ENCODE results near the gene ATP6V1B1.

DNA sequence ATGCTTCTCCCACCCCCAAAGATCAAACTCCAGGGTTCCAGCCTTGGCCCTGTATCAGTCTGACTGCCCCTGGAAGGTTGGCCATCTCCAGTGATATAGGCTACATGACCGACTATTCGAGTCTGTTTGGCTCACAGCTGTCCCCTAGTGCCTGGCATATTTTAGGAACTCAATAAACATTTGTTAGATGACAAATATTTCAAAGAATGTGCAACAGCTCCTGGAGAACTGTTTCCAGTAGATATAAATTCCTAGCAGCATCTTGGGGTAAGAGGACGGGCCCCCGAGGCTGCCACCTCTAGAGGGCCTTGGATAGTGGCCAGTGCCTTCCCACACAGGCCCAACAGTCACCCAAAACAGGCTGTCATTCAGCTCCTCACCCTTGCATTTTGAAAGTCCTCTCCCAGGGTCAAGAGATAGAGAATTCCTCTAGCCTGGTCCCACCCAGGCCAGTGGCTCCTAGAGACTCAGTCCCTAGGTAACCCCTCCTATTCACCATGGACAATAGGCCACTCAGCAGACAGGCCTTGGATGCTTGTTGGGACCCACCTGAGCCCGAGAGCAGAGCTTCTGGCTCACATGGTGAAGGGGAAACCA is 45.1 kb upstream of the ATP6V1B1 start:
- TF ChIP-seq ZNF274 (CRISPR knock-in tag; IDR thresholded peaks at IDR 0.05) (no peak), ZNF792 (CRISPR knock-in tag; IDR thresholded peaks at IDR 0.05) (no peak), ZC3H4 (CRISPR knock-in tag; IDR thresholded peaks at IDR 0.05; ENCODE audit: borderline replicate concordance) (no peak), SAFB2 (CRISPR knock-in tag; IDR thresholded peaks at IDR 0.05; ENCODE audit: borderline replicate concordance, low read depth) (no peak), ARNT2 (CRISPR knock-in tag; IDR thresholded peaks at IDR 0.05; ENCODE audit: low read depth) (no peak), POLR2A (IDR thresholded peaks at IDR 0.05; ENCODE audit: insufficient read depth in 1 of 2, low read depth in 2 of 2, low read length in 2 of 2) (no peak), MEF2D (CRISPR knock-in tag; IDR thresholded peaks at IDR 0.05) (no peak), ZNF235 (CRISPR knock-in tag; IDR thresholded peaks at IDR 0.05; ENCODE audit: borderline replicate concordance) (no peak)
- TF ChIP-seq, protein P1, sequence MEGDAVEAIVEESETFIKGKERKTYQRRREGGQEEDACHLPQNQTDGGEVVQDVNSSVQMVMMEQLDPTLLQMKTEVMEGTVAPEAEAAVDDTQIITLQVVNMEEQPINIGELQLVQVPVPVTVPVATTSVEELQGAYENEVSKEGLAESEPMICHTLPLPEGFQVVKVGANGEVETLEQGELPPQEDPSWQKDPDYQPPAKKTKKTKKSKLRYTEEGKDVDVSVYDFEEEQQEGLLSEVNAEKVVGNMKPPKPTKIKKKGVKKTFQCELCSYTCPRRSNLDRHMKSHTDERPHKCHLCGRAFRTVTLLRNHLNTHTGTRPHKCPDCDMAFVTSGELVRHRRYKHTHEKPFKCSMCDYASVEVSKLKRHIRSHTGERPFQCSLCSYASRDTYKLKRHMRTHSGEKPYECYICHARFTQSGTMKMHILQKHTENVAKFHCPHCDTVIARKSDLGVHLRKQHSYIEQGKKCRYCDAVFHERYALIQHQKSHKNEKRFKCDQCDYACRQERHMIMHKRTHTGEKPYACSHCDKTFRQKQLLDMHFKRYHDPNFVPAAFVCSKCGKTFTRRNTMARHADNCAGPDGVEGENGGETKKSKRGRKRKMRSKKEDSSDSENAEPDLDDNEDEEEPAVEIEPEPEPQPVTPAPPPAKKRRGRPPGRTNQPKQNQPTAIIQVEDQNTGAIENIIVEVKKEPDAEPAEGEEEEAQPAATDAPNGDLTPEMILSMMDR (CRISPR knock-in tag; IDR thresholded peaks at IDR 0.05) = no peak
- TF ChIP-seq, protein P2, sequence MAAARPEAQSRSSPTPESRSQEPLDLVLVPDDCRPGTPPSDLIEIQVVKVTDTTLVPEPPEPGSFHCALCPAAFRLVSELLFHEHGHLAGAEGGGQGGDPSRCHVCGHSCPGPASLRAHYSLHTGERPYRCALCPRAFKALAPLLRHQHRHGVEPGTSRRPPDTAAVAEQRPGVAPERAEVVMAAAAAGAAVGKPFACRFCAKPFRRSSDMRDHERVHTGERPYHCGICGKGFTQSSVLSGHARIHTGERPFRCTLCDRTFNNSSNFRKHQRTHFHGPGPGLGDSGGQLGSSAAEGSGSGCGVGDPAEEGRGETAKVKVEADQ (CRISPR knock-in tag; IDR thresholded peaks at IDR 0.05; ENCODE audit: borderline replicate concordance) = no peak
- TF ChIP-seq, protein P3, sequence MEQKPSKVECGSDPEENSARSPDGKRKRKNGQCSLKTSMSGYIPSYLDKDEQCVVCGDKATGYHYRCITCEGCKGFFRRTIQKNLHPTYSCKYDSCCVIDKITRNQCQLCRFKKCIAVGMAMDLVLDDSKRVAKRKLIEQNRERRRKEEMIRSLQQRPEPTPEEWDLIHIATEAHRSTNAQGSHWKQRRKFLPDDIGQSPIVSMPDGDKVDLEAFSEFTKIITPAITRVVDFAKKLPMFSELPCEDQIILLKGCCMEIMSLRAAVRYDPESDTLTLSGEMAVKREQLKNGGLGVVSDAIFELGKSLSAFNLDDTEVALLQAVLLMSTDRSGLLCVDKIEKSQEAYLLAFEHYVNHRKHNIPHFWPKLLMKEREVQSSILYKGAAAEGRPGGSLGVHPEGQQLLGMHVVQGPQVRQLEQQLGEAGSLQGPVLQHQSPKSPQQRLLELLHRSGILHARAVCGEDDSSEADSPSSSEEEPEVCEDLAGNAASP (CRISPR knock-in tag; IDR thresholded peaks at IDR 0.05; ENCODE audit: borderline replicate concordance) = no peak
- TF ChIP-seq, protein P4, sequence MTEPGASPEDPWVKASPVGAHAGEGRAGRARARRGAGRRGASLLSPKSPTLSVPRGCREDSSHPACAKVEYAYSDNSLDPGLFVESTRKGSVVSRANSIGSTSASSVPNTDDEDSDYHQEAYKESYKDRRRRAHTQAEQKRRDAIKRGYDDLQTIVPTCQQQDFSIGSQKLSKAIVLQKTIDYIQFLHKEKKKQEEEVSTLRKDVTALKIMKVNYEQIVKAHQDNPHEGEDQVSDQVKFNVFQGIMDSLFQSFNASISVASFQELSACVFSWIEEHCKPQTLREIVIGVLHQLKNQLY (CRISPR knock-in tag; IDR thresholded peaks at IDR 0.05) = no peak
- TF ChIP-seq, protein P5, sequence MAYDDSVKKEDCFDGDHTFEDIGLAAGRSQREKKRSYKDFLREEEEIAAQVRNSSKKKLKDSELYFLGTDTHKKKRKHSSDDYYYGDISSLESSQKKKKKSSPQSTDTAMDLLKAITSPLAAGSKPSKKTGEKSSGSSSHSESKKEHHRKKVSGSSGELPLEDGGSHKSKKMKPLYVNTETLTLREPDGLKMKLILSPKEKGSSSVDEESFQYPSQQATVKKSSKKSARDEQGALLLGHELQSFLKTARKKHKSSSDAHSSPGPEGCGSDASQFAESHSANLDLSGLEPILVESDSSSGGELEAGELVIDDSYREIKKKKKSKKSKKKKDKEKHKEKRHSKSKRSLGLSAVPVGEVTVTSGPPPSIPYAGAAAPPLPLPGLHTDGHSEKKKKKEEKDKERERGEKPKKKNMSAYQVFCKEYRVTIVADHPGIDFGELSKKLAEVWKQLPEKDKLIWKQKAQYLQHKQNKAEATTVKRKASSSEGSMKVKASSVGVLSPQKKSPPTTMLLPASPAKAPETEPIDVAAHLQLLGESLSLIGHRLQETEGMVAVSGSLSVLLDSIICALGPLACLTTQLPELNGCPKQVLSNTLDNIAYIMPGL (CRISPR knock-in tag; IDR thresholded peaks at IDR 0.05; ENCODE audit: borderline replicate concordance in 1 of 2, low read depth in 1 of 2) = no peak

Data from HepG2 (cell line).